Trophoblast cell (in vitro differentiated cells and primary cell): ENCODE results near the gene GBX1.

Source experiments
- DNase-seq, 2 donors: peaks; one replicate each; pipeline ENCODE4 v3.0.0-alpha.2; 2016
- H2AFZ ChIP-seq: 2 replicates; pipeline ENCODE4 v1.6.1; 2013; ENCODE audit warnings: low read length, moderate library complexity, mild to moderate bottlenecking; ENCODE audit not compliant: insufficient read depth, poor library complexity
- H2AK5ac ChIP-seq: 2 replicates; pipeline ENCODE4 v1.6.1; 2013; ENCODE audit warnings: mild to moderate bottlenecking, low read length
- H2BK120ac ChIP-seq: 2 replicates; pipeline ENCODE4 v1.6.1; 2013; ENCODE audit warnings: low read length, mild to moderate bottlenecking, moderate library complexity; ENCODE audit not compliant: insufficient read depth, poor library complexity
- H2BK12ac ChIP-seq: 2 replicates; pipeline ENCODE4 v1.6.1; 2013; ENCODE audit warnings: mild to moderate bottlenecking, low read length, moderate library complexity
- H2BK5ac ChIP-seq: 2 replicates; pipeline ENCODE4 v1.6.1; 2013; ENCODE audit warnings: low read length, low read depth, moderate library complexity, mild to moderate bottlenecking; ENCODE audit not compliant: poor library complexity
- H3K14ac ChIP-seq: 2 replicates; pipeline ENCODE4 v1.6.1; 2013; ENCODE audit warnings: mild to moderate bottlenecking, low read length
- H3K18ac ChIP-seq: 2 replicates; pipeline ENCODE4 v1.6.1; 2013; ENCODE audit warnings: mild to moderate bottlenecking, low read length
- H3K23ac ChIP-seq: 2 replicates; pipeline ENCODE4 v1.6.1; 2013; ENCODE audit warnings: low read length
- H3K27ac ChIP-seq: 2 replicates; pipeline ENCODE4 v1.5.1; 2013; ENCODE audit warnings: low read depth, mild to moderate bottlenecking, inconsistent platforms, low read length, moderate library complexity
- H3K27me3 ChIP-seq: 2 replicates; pipeline ENCODE4 v1.6.1; 2013; ENCODE audit warnings: inconsistent platforms, mild to moderate bottlenecking, low read length, moderate library complexity; ENCODE audit not compliant: insufficient read depth
- H3K36me3 ChIP-seq, 2 experiments: 1 replicate in 1 of 2; 2 replicates in 1 of 2; pipeline ENCODE4 v1.6.1; 2013; ENCODE audit warnings: low read length in 2 of 2, mild to moderate bottlenecking in 2 of 2, moderate library complexity in 1 of 2; ENCODE audit not compliant: insufficient read depth in 2 of 2, control insufficient read depth in 1 of 2
- H3K4ac ChIP-seq: 2 replicates; pipeline ENCODE4 v1.6.1; 2013; ENCODE audit warnings: low read depth, mild to moderate bottlenecking, low read length, moderate library complexity
- H3K4me1 ChIP-seq, 2 experiments: 1 replicate in 1 of 2; 2 replicates in 1 of 2; pipeline ENCODE4 v1.6.1; 2013; ENCODE audit warnings: low read length in 2 of 2, mild to moderate bottlenecking in 2 of 2, moderate library complexity in 1 of 2; ENCODE audit not compliant: insufficient read depth in 2 of 2, control insufficient read depth in 1 of 2
- H3K4me2 ChIP-seq: 2 replicates; pipeline ENCODE4 v1.6.1; 2013; ENCODE audit warnings: inconsistent platforms, mild to moderate bottlenecking, low read length, moderate library complexity
- H3K4me3 ChIP-seq: 2 replicates; pipeline ENCODE4 v1.5.1; 2013; ENCODE audit warnings: mild to moderate bottlenecking, low read depth, low read length, inconsistent platforms
- H3K79me1 ChIP-seq: one replicate; pipeline ENCODE4 v1.6.1; 2013; ENCODE audit warnings: low read length
- H3K79me2 ChIP-seq: 2 replicates; pipeline ENCODE4 v1.6.1; 2013; ENCODE audit warnings: low read length, mild to moderate bottlenecking; ENCODE audit not compliant: control insufficient read depth, insufficient read depth, poor library complexity
- H3K9ac ChIP-seq: 2 replicates; pipeline ENCODE4 v1.6.1; 2013; ENCODE audit warnings: mild to moderate bottlenecking, low read length
- H3K9me3 ChIP-seq: 2 replicates; pipeline ENCODE4 v1.6.1; 2013; ENCODE audit warnings: low read depth, mild to moderate bottlenecking, control low read depth, inconsistent platforms, low read length; ENCODE audit not compliant: insufficient read depth
- H4K12ac ChIP-seq: 2 replicates; pipeline ENCODE4 v1.6.1; 2013; ENCODE audit warnings: low read depth, mild to moderate bottlenecking, low read length, moderate library complexity
- H4K8ac ChIP-seq: 2 replicates; pipeline ENCODE4 v1.6.1; 2013; ENCODE audit warnings: low read depth, mild to moderate bottlenecking, low read length, moderate library complexity
- H4K91ac ChIP-seq: one replicate; pipeline ENCODE4 v1.6.1; 2013; ENCODE audit warnings: low read depth, mild to moderate bottlenecking, low read length, moderate library complexity
- WGBS: extraction: QIAGEN DNeasy Blood & Tissue Kit; methylation state at CpG from one replicate; pipeline ENCODE4 v1.1.7; 2013; ENCODE audit warnings: missing lambda C conversion rate; ENCODE audit not compliant: insufficient read length, insufficient coverage; ENCODE audit errors: extremely low coverage; 5-methylcytosine and 5-hydroxymethylcytosine counted together

Gene GBX1

DNA sequence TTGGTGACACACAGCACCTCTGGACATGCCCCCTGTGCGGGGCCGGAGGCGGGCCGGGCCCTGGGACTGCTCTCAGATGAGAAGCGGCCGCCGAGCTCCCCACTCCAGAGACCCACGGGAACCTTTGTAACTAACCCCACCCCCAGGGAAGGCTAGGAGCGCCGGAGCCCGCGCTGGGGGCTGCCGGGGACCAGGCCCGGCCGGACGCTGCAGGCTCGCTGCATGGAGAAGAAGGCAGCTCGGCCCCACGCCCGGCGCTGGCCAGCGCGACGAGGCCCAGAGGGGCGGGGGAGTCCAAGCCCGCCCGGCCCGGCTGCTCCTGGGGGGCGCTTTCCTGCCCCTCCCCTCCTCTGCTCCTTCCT is 44.7 kb downstream of the GBX1 start:
- Histone ChIP-seq H3K4me1 (peaks cover 14 to 18% of the 10 kb centered on the region in 2 experiments), H3K36me3 (peaks cover 86 to 87% of the 10 kb centered on the region in 2 experiments), H3K9ac (no peak overlapping the region), H4K12ac (no peak overlapping the region), H3K9me3 (peaks cover 2% of the 10 kb centered on the region), H3K4me3 (no peak overlapping the region), H2BK5ac (no peak overlapping the region), H3K4me2 (no peak overlapping the region), H3K27ac (no peak overlapping the region), H3K23ac (no peak overlapping the region), H4K91ac (no peak overlapping the region), H3K14ac (no peak overlapping the region), H3K79me1 (peaks cover 2% of the 10 kb centered on the region), H3K79me2 (no peaks in the 10 kb centered on the region), H3K4ac (no peak overlapping the region), H2BK12ac (no peak overlapping the region), H2BK120ac (no peak overlapping the region), H2AFZ (no peak overlapping the region), H3K18ac (no peak overlapping the region), H2AK5ac (no peak overlapping the region), H3K27me3 (no peaks in the 10 kb centered on the region), H4K8ac (no peak overlapping the region)
- WGBS: no CpG with 5 or more reads among the region's 29 CpGs
- DNase-seq: no peak

- Histone ChIP-seq H4K91ac (no peak overlapping the region), H3K4me1 (peaks cover 14 to 18% of the 10 kb centered on the region in 2 experiments), H3K18ac (no peak overlapping the region), H4K8ac (no peak overlapping the region), H3K14ac (no peak overlapping the region), H3K9me3 (peaks cover 2% of the 10 kb centered on the region), H2BK12ac (no peak overlapping the region), H3K27me3 (no peaks in the 10 kb centered on the region), H3K27ac (no peak overlapping the region), H2BK5ac (no peak overlapping the region), H3K23ac (no peak overlapping the region), H3K4me2 (no peak overlapping the region), H3K79me1 (peaks cover 2% of the 10 kb centered on the region), H3K36me3 (peaks cover 86 to 87% of the 10 kb centered on the region in 2 experiments), H2AFZ (no peak overlapping the region), H3K9ac (no peak overlapping the region), H3K79me2 (no peaks in the 10 kb centered on the region), H2AK5ac (no peak overlapping the region), H3K4ac (no peak overlapping the region), H2BK120ac (no peak overlapping the region), H3K4me3 (no peak overlapping the region), H4K12ac (no peak overlapping the region)
- DNase-seq: no peak
- no CpG with 5 or more reads among the region's 24 CpGs for WGBS
Observed at GRCh38 chr7:151122276-151122675, 45.2 kb downstream of the GBX1 start.

DNA sequence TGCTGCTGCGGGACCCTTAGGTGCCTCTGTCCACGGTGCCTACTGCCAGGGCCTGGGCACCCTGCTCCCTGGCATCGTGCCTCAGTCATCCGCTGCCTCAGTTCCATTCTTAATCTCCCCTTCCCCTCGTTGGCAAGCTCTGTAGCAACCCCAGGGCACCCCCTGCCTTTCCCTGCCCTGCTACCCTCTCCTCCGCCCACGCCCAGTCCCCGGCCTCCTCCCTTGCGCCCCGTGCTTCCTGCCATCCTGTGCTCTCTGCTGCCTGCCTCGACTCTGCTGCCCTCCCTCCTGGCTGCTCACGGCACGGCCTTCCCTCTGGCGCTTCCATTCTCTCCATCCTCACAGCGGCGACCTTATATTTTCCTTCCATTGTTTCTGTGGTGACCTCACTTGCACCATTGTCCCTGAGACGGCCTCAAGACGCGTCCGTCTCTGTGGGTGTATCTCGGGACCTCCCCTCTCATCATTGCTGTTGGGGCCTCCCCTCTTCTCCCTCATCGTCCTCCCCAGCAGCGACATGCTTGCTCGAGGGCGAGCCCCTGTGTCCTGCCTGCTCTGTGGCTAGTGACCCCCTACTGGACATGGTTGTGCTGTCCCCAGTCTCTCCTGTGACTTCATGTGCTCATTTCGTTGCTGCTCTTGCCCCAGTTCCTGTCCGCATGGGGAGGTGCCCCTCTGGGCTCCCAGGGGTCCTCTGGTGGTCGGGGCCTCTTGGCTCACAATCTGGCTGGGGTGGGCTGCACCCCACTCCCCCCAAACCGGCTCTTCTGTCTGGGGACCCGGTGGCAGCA is 45.9 kb downstream of the GBX1 start:
- Histone ChIP-seq H3K79me1 (peaks cover 2% of the 10 kb centered on the region), H2AK5ac (no peak overlapping the region), H3K23ac (no peak overlapping the region), H3K4me1 (peaks cover 19 to 23% of the 10 kb centered on the region in 2 experiments), H4K8ac (no peak overlapping the region), H4K12ac (no peak overlapping the region), H3K18ac (no peak overlapping the region), H3K4me3 (no peak overlapping the region), H3K36me3 (peaks cover 86 to 88% of the 10 kb centered on the region in 2 experiments), H3K4me2 (no peak overlapping the region), H3K9me3 (peaks cover 2% of the 10 kb centered on the region), H3K4ac (no peak overlapping the region), H2BK120ac (no peak overlapping the region), H3K79me2 (peaks cover 5% of the 10 kb centered on the region), H2BK12ac (no peak overlapping the region), H2BK5ac (no peak overlapping the region), H3K27me3 (no peaks in the 10 kb centered on the region), H3K14ac (no peak overlapping the region), H3K27ac (no peak overlapping the region), H3K9ac (no peak overlapping the region), H2AFZ (no peak overlapping the region), H4K91ac (no peak overlapping the region)
- no peak for DNase-seq
- WGBS: no CpG with 5 or more reads among the region's 30 CpGs

GRCh38 chr7:151120896-151121295 is 46.6 kb downstream of the GBX1 start:
- H3K4ac ChIP-seq: no peak overlapping the region
- peaks cover 2% of the 10 kb centered on the region for H3K79me1 ChIP-seq
- no peaks in the 10 kb centered on the region for H3K27me3 ChIP-seq
- no CpG with 5 or more reads among the region's 22 CpGs for WGBS
- no peak overlapping the region for H3K23ac ChIP-seq
- peaks cover 11% of the 10 kb centered on the region for H3K79me2 ChIP-seq
- no peak overlapping the region for H2AK5ac ChIP-seq
- no peak overlapping the region for H2AFZ ChIP-seq
- no peak overlapping the region for H4K8ac ChIP-seq
- no peak overlapping the region for H3K14ac ChIP-seq
- no peak for DNase-seq
- H2BK120ac ChIP-seq: no peak overlapping the region
- H3K9me3 ChIP-seq: peaks cover 2% of the 10 kb centered on the region
- no peak overlapping the region for H3K18ac ChIP-seq
- no peak overlapping the region for H3K27ac ChIP-seq
- H3K4me3 ChIP-seq: no peak overlapping the region
- H4K12ac ChIP-seq: no peak overlapping the region
- no peak overlapping the region for H4K91ac ChIP-seq
- H2BK5ac ChIP-seq: no peak overlapping the region
- peaks cover 85 to 87% of the 10 kb centered on the region in 2 experiments for H3K36me3 ChIP-seq
- H3K4me2 ChIP-seq: no peak overlapping the region
- H3K9ac ChIP-seq: no peak overlapping the region
- peaks cover 23 to 26% of the 10 kb centered on the region in 2 experiments for H3K4me1 ChIP-seq
- no peak overlapping the region for H2BK12ac ChIP-seq
